IMR-90 (cell line): Measurements from ENCODE around the gene TEX2. TPM values are rescaled to one million over a fixed set of nuclear protein-coding genes. Genes with fewer than 3 reads are reported as not detected.

ENCODE experiments used
- ATAC-seq: fragments of 200-7000 bp; cut with Tn5 transposase; 2 replicates; pipeline ENCODE4 v1.9.1; 2020; ENCODE audit warnings: low read depth, mild to moderate bottlenecking, moderate library complexity
- BruUV-seq: library from RNA; stranded (reverse); fragments of 400-500 nt; replicated peaks from 2 replicates; lab custom pipeline; 2021; lab: Mats Ljungman, UMichigan
- CTCF ChIA-PET: fragments of 300-600 bp; formaldehyde crosslinking; extraction: SDS; loops from one replicate; lab custom pipeline; 2021; ENCODE audit warnings: antibody characterized with exemption; lab: Yijun Ruan, JAX
- POLR2A ChIA-PET: fragments of 300-600 bp; sonication (Branson Sonifier 250); formaldehyde crosslinking; loops from one replicate; lab custom pipeline; 2022; ENCODE audit warnings: antibody characterized with exemption; ENCODE audit not compliant: unreplicated experiment; lab: Charles Lee
- DNase-seq: peaks from one replicate; pipeline ENCODE4 v3.0.0; 2013
- H2AFZ ChIP-seq: replicated peaks from 2 replicates; pipeline ENCODE3; 2013; ENCODE audit warnings: low read length, mild to moderate bottlenecking; ENCODE audit not compliant: poor library complexity
- H2AK5ac ChIP-seq: 2 replicates; pipeline ENCODE4 v1.6.1; 2013; ENCODE audit warnings: low read depth, low read length, inconsistent platforms
- H2AK9ac ChIP-seq: replicated peaks from 2 replicates; pipeline ENCODE3; 2013; ENCODE audit warnings: mild to moderate bottlenecking, low read depth, low read length, moderate library complexity; ENCODE audit not compliant: poor library complexity
- H2BK120ac ChIP-seq: 2 replicates; pipeline ENCODE4 v1.6.1; 2013; ENCODE audit warnings: low read depth, low read length, inconsistent platforms
- H2BK15ac ChIP-seq: 3 replicates; pipeline ENCODE4 v1.6.1; 2013; ENCODE audit warnings: low read depth, low read length, inconsistent platforms
- H2BK20ac ChIP-seq: 2 replicates; pipeline ENCODE4 v1.6.1; 2013; ENCODE audit warnings: low read depth, mild to moderate bottlenecking, inconsistent platforms, low read length, moderate library complexity
- H2BK5ac ChIP-seq: 2 replicates; pipeline ENCODE4 v1.6.1; 2013; ENCODE audit warnings: mild to moderate bottlenecking, low read depth, low read length, inconsistent platforms; ENCODE audit not compliant: poor library complexity, severe bottlenecking
- H3K14ac ChIP-seq: replicated peaks from 2 replicates; pipeline ENCODE4 v1.6.1; 2013; ENCODE audit warnings: low read depth, low read length, inconsistent platforms
- H3K18ac ChIP-seq: 2 replicates; pipeline ENCODE4 v1.6.1; 2013; ENCODE audit warnings: low read depth, low read length, control low read depth
- H3K23ac ChIP-seq: 2 replicates; pipeline ENCODE4 v1.6.1; 2013; ENCODE audit warnings: low read depth, low read length, inconsistent platforms
- H3K27ac ChIP-seq: 2 replicates; pipeline ENCODE4 v1.5.1; 2013; ENCODE audit warnings: mild to moderate bottlenecking, control low read depth, low read length; ENCODE audit not compliant: insufficient read depth
- H3K27me3 ChIP-seq: 2 replicates; pipeline ENCODE4 v1.6.1; 2013; ENCODE audit warnings: low read length; ENCODE audit not compliant: control insufficient read depth, insufficient read depth
- H3K36me3 ChIP-seq: 2 replicates; pipeline ENCODE4 v1.6.1; 2013; ENCODE audit warnings: low read length, mixed read lengths; ENCODE audit not compliant: control insufficient read depth, insufficient read depth
- H3K4ac ChIP-seq: 2 replicates; pipeline ENCODE4 v1.6.1; 2013; ENCODE audit warnings: low read depth, low read length, inconsistent platforms
- H3K4me1 ChIP-seq: 2 replicates; pipeline ENCODE4 v1.6.1; 2013; ENCODE audit warnings: low read length, mixed read lengths; ENCODE audit not compliant: control insufficient read depth, insufficient read depth
- H3K4me2 ChIP-seq: 2 replicates; pipeline ENCODE4 v1.6.1; 2013; ENCODE audit warnings: low read depth, mild to moderate bottlenecking, control low read depth, low read length, moderate library complexity
- H3K4me3 ChIP-seq: 2 replicates; pipeline ENCODE4 v1.5.1; 2013; ENCODE audit warnings: low read depth, mild to moderate bottlenecking, control low read depth, low read length, moderate library complexity; ENCODE audit not compliant: insufficient read depth
- H3K56ac ChIP-seq: 2 replicates; pipeline ENCODE4 v1.6.1; 2013; ENCODE audit warnings: low read length, inconsistent platforms; ENCODE audit not compliant: insufficient read depth; ENCODE audit errors: extremely low read depth
- H3K79me1 ChIP-seq, 2 experiments: 2 replicates each; pipeline ENCODE4 v1.6.1; 2013; ENCODE audit warnings: low read length in 2 of 2, inconsistent platforms in 1 of 2, low read depth in 1 of 2
- H3K9ac ChIP-seq: 2 replicates; pipeline ENCODE4 v1.6.1; 2013; ENCODE audit warnings: low read depth, low read length, control low read depth
- H3K9me1 ChIP-seq: 2 replicates; pipeline ENCODE4 v1.6.1; 2013; ENCODE audit warnings: low read length, inconsistent platforms; ENCODE audit not compliant: insufficient read depth
- H3K9me3 ChIP-seq: 2 replicates; pipeline ENCODE4 v1.6.1; 2013; ENCODE audit warnings: low read length; ENCODE audit not compliant: control insufficient read depth, insufficient read depth
- H4K20me1 ChIP-seq: 2 replicates; pipeline ENCODE4 v1.6.1; 2013; ENCODE audit warnings: low read length, inconsistent platforms; ENCODE audit not compliant: insufficient read depth
- H4K5ac ChIP-seq: 2 replicates; pipeline ENCODE4 v1.6.1; 2013; ENCODE audit warnings: mild to moderate bottlenecking, low read depth, low read length, control low read depth
- H4K8ac ChIP-seq, 2 experiments: 2 replicates each; pipeline ENCODE4 v1.6.1; 2013; ENCODE audit warnings: low read depth in 2 of 2, low read length in 2 of 2, control low read depth in 1 of 2, inconsistent platforms in 1 of 2
- H4K91ac ChIP-seq: 2 replicates; pipeline ENCODE4 v1.6.1; 2013; ENCODE audit warnings: low read depth, low read length, inconsistent platforms; ENCODE audit not compliant: insufficient read depth
- BHLHE40 ChIP-seq: fragments of 150-350 bp; IDR thresholded peaks from 2 replicates; pipeline ENCODE4 v1.6.1; 2016; ENCODE audit warnings: mild to moderate bottlenecking, low read depth, low read length
- CEBPB ChIP-seq: IDR thresholded peaks from 2 replicates; pipeline ENCODE4 v1.6.1; 2012; ENCODE audit warnings: low read depth, low read length, improper control_type of control experiment
- CHD1 ChIP-seq: IDR thresholded peaks from 2 replicates; pipeline ENCODE4 v1.6.1; 2012; ENCODE audit warnings: low read depth, low read length, improper control_type of control experiment
- FOS ChIP-seq: fragments of 150-350 bp; IDR thresholded peaks from 2 replicates; pipeline ENCODE4 v1.6.1; 2016; ENCODE audit warnings: low read depth, low read length
- MXI1 ChIP-seq: IDR thresholded peaks from 2 replicates; pipeline ENCODE4 v1.6.1; 2012; ENCODE audit warnings: low read depth, mild to moderate bottlenecking, low read length, moderate library complexity, borderline replicate concordance
- NFE2L2 ChIP-seq: fragments of 150-350 bp; IDR thresholded peaks from 2 replicates; pipeline ENCODE4 v1.6.1; 2016; ENCODE audit warnings: low read depth, mild to moderate bottlenecking, low read length
- SMC3 ChIP-seq: fragments of 150-350 bp; IDR thresholded peaks from 2 replicates; pipeline ENCODE4 v1.6.1; 2016; ENCODE audit warnings: low read depth, mild to moderate bottlenecking, antibody characterized with exemption, low read length, moderate library complexity
- WGBS, 2 experiments: methylation state at CpG; one replicate each; pipeline versions ENCODE4 v1.1.5 to v1.1.7; 2013; ENCODE audit warnings: missing lambda C conversion rate in 2 of 2; ENCODE audit not compliant: insufficient read length in 1 of 2; ENCODE audit errors: extremely low coverage in 2 of 2; 5-methylcytosine and 5-hydroxymethylcytosine counted together
- dilution Hi-C: fragments of 300-500 bp; cut with HindIII; formaldehyde crosslinking; loops from one replicate; pipeline ENCODE4 v1.14.3; 2018; ENCODE audit warnings: low sequenced_read_pairs; ENCODE audit not compliant: unreplicated experiment
- in situ Hi-C: fragments of 300-500 bp; cut with MboI; formaldehyde crosslinking; loops from 3 replicates; pipeline ENCODE4 v1.14.3; 2019; ENCODE audit warnings: low sequenced_read_pairs, inconsistent platforms, mixed read lengths
- intact Hi-C: fragments of 100-400 bp; cut with micrococcal nuclease; formaldehyde crosslinking; loops from 2 replicates; pipeline ENCODE4 v1.10.0; 2022
- polyA plus RNA-seq, 3 experiments: library from polyadenylated mRNA; depleted of rRNA; stranded (reverse); fragments of >200 nt; gene quantifications; 2 replicates each; pipeline ENCODE4 v1.2.3, GENCODE V29; 2012; ENCODE audit warnings: low replicate concordance in 1 of 3
- total RNA-seq: library from RNA; depleted of rRNA; stranded (reverse); fragments of >200 nt; gene quantifications from 2 replicates; pipeline ENCODE4 v1.2.3, GENCODE V29; 2012
- TF ChIP-seq, protein P1 (sequence below): conservative IDR thresholded peaks from 2 replicates; pipeline ENCODE4 v1.5.1; 2012; ENCODE audit warnings: mild to moderate bottlenecking, low read depth, low read length, improper control_type of control experiment
- TF ChIP-seq, protein P2 (sequence below): fragments of 150-350 bp; IDR thresholded peaks from 2 replicates; pipeline ENCODE4 v1.6.1; 2016; ENCODE audit warnings: low read depth, mild to moderate bottlenecking, low read length, moderate library complexity, borderline replicate concordance

The TEX2 gene
- total and polyA plus RNA-seq, 2 of the 4 experiments (the other 2 are of a cell fraction) = 18.2 to 21.9 TPM

DNA sequence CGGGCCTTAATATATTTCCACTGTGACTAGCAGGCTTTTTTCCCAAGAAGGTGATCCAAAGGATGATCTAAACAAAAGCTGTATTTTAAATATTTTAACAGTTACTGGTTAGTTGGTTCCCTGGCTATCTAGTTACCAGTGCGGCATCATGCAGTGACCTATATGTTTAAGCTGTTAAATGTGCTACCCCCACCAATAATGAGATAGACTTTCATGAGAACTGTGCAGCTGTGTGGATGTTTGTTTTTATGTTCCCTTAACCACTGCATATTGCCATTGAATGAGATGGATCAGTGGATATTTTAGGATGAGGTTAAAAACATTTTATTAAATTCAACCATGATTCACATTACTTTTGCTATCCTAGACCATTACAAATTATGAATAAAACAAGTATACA, 150.1 kb downstream of the TEX2 start:
- H2BK120ac ChIP-seq = no peak overlapping the region
- H2BK5ac ChIP-seq = no peak overlapping the region
- no peak overlapping the region for H3K23ac ChIP-seq
- H3K14ac ChIP-seq = peak overlapping the region; percentile 40
- no peak overlapping the region for H2BK20ac ChIP-seq
- BruUV-seq = no TSS peak
- H2AK5ac ChIP-seq = no peak overlapping the region
- H3K4me3 ChIP-seq = no peak overlapping the region
- no peak overlapping the region for H4K91ac ChIP-seq
- no peak overlapping the region for H3K18ac ChIP-seq
- ATAC-seq (peak; percentile 27; the same call in 1 of the 2 replicates), DNase-seq (peak; percentile 69)
- no peak overlapping the region for H3K27ac ChIP-seq
- no peak overlapping the region for H3K4me2 ChIP-seq
- H2AFZ ChIP-seq = no peak overlapping the region
- in situ Hi-C loops = no loop called here
- WGBS, 2 experiments = no CpG with 5 or more reads among the region's 2 CpGs
- H3K56ac ChIP-seq = no peak overlapping the region
- no peak overlapping the region for H3K9ac ChIP-seq
- no peak overlapping the region for H4K8ac ChIP-seq
- CTCF ChIA-PET = interaction anchor here (1.3 kb wide), 1 partner anchor 34 kb away, joined by 4 read pairs; no protein-coding TSS in a partner anchor
- H3K27me3 ChIP-seq = no peaks in the 10 kb centered on the region
- H3K9me1 ChIP-seq = peaks cover 21% of the 10 kb centered on the region
- H2AK9ac ChIP-seq = no peak overlapping the region
- H4K20me1 ChIP-seq = peaks cover 6% of the 10 kb centered on the region; the same call in 1 of the 2 replicates
- no peaks in the 10 kb centered on the region for H3K36me3 ChIP-seq
- H3K4ac ChIP-seq = no peak overlapping the region
- H2BK15ac ChIP-seq = no peak overlapping the region
- peaks cover 14% of the 10 kb centered on the region for H3K4me1 ChIP-seq
- no peaks in the 10 kb centered on the region for H3K9me3 ChIP-seq
- intact Hi-C loops = no loop called here
- TF ChIP-seq SMC3 (no peak), CHD1 (no peak), MXI1 (no peak), BHLHE40 (no peak), NFE2L2 (no peak), FOS (no peak), CEBPB (no peak)
- TF ChIP-seq, protein P1, sequence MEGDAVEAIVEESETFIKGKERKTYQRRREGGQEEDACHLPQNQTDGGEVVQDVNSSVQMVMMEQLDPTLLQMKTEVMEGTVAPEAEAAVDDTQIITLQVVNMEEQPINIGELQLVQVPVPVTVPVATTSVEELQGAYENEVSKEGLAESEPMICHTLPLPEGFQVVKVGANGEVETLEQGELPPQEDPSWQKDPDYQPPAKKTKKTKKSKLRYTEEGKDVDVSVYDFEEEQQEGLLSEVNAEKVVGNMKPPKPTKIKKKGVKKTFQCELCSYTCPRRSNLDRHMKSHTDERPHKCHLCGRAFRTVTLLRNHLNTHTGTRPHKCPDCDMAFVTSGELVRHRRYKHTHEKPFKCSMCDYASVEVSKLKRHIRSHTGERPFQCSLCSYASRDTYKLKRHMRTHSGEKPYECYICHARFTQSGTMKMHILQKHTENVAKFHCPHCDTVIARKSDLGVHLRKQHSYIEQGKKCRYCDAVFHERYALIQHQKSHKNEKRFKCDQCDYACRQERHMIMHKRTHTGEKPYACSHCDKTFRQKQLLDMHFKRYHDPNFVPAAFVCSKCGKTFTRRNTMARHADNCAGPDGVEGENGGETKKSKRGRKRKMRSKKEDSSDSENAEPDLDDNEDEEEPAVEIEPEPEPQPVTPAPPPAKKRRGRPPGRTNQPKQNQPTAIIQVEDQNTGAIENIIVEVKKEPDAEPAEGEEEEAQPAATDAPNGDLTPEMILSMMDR = no peak
- TF ChIP-seq, protein P2, sequence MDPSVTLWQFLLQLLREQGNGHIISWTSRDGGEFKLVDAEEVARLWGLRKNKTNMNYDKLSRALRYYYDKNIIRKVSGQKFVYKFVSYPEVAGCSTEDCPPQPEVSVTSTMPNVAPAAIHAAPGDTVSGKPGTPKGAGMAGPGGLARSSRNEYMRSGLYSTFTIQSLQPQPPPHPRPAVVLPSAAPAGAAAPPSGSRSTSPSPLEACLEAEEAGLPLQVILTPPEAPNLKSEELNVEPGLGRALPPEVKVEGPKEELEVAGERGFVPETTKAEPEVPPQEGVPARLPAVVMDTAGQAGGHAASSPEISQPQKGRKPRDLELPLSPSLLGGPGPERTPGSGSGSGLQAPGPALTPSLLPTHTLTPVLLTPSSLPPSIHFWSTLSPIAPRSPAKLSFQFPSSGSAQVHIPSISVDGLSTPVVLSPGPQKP = no peak
- dilution Hi-C loops = no loop called here
- POLR2A ChIA-PET = no interaction called here
- H3K79me1 ChIP-seq = peaks cover 32 to 57% of the 10 kb centered on the region in 2 experiments
- no peak overlapping the region for H4K5ac ChIP-seq
